A172 (cell line): ENCODE results near the gene KREMEN1. TPM values are rescaled to one million over a fixed set of nuclear protein-coding genes. Genes with fewer than 3 reads are reported as not detected.

ENCODE experiments used
- DNase-seq: peaks from one replicate; pipeline ENCODE4 v3.0.0-alpha.2; 2015; ENCODE audit warnings: low spot score
- total RNA-seq: library from RNA; depleted of rRNA; stranded (reverse); fragments of >200 nt; shearing (Covaris generic); gene quantifications from 2 replicates; pipeline ENCODE4 v1.2.3, GENCODE V29; 2014

KREMEN1 gene
- total RNA-seq, 1 experiment from 2014 or later = 2.1 TPM

GRCh38 chr22:29130476-29130875 lies 57.6 kb downstream of the KREMEN1 start:
- DNase-seq = no peak

GRCh38 chr22:29133603-29134133 lies 60.8 kb downstream of the KREMEN1 start:
- no peak for DNase-seq

DNA sequence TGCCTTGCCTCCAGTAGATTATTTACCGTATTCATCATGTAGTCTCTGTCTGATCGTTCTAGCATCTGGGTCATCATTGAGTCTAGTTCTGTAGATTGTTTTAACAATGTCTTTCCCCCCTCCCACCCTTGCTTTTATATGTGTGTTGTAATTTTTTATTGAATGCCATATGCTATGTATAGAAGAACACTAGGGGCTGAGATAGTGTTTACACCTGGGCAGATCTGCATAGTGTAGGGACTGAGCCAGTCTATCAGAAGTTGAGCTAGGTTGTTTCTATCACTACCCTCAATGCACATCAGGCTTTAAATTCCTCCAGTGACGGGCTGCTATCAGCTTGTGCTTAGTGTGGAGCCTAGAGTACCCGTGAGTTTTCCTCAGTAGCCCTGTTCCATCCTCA lies 61.6 kb downstream of the KREMEN1 start:
- no peak for DNase-seq

DNA sequence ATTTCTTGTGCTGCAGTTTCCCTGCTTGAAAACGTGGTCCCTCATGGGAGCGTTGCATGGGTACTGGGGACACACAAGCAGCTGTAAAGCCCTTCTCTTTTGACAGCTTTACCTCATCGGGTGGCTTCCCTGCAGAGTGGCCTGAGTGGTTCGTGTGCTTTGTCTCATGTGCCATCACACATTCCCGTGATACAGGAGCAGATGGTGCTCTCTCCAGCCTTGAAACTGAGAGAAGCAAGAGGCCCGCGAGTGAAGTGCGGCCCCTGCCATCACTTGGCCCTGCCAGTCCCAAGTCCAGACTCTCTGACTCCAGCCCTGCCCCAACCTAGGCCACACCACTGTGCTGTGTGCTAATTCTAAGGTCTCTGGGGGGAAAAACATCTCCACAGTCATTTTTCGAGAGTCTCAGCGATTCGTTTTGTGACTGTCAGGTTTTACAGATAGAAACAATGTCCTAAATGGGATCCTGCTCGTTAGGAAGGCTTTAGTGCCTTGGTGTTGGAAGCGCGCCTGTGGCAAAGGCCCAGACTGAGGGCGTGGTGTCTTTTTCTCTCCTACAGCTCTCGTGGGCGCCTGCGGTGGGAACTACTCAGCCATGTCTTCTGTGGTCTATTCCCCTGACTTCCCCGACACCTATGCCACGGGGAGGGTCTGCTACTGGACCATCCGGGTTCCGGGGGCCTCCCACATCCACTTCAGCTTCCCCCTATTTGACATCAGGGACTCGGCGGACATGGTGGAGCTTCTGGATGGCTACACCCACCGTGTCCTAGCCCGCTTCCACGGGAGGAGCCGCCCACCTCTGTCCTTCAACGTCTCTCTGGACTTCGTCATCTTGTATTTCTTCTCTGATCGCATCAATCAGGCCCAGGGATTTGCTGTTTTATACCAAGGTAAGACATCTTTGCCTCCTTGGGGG lies 64.2 kb downstream of the KREMEN1 start:
- no peak for DNase-seq

GRCh38 chr22:29138556-29139305 lies 65.9 kb downstream of the KREMEN1 start:
- DNase-seq = no peak

GRCh38 chr22:29139965-29140782 lies 67.3 kb downstream of the KREMEN1 start:
- DNase-seq = no peak

GRCh38 chr22:29141078-29141688 lies 68.3 kb downstream of the KREMEN1 start:
- DNase-seq = no peak

DNA sequence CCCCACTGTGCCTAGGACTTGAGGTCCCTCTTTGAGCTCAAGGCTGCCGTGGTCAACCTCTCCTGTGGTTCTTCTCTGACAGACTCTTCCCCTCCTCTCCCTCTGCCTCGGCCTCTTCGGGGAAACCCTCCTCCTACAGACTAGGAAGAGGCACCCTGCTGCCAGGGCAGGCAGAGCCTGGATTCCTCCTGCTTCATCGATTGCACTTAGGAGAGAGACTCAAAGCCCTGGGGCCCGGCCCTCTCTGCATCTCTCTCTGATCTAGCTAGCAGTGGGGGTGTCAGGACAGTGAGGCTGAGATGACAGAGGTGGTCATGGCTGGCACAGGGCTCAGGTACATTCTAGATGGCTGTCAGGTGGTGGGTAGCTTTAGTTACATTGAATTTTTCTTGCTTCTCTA lies 69.3 kb downstream of the KREMEN1 start:
- DNase-seq = no peak

GRCh38 chr22:29143941-29144785 lies 71.3 kb downstream of the KREMEN1 start:
- no peak for DNase-seq

DNA sequence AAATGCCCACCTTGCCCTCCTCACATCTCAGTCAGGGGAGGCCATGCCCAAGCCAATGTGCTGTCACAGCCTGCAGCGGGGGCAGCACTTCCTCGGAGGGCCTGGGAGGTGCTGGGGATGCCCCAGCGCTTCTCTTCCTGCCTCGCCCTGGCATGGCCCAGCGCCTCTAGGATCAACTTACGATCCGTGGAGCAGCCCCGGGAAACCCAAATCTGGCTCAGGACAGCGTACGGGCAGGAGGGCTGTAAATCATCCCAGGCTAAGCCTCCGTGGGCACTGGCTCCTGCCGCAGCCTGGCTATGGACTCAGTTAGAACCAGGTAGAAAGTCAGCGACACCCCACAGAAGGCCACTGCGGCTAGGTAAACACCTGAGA lies 71.9 kb downstream of the KREMEN1 start:
- DNase-seq = no peak

- no peak for DNase-seq
These were observed 72.7 kb downstream of the KREMEN1 start for GRCh38 chr22:29145321-29146072.

DNA sequence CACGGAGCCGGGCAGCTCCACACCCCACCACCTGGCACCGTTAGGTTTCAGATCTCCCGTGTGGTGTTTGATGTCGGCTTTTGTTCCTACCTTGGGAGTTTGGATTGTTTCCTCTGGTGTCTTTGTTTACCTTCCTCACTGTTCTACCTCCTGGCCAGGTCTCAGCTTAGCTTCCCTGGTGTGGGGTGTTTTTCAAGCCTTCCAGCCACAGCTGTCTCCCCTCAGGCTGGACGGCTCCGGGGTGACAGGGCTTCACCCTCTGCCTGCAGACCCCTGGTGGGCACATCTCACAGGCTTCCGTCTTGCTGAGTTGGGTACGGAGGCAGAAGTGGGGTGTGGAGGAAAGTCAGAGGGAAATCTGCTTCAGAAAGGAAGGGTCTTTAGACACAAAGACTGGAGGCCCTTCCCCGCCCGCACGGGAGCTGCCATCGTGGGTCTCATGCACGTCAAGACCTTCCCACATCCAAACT lies 73.3 kb downstream of the KREMEN1 start:
- DNase-seq = no peak

DNA sequence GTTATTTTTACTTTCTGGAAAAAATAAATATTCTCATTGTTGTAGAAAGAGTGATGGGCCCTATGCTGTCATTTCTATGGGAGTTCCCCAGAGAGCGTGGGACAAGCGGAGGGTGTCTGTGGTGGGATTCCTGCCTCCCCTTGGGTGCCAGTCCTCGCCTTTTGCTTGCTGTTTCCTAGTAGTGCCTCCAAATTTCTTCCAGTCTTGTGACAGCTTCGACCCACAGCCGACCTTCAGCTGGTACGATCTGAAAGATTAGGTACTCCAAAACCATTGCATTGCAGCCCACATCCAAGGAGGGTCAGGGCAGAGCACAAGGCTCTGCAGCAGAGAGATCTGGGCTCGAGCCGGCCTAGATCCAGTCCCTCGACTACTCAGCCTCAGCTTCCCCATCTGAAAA lies 73.9 kb downstream of the KREMEN1 start:
- DNase-seq = no peak

- no peak for DNase-seq
These were observed 74.6 kb downstream of the KREMEN1 start for GRCh38 chr22:29147331-29147899.

- DNase-seq = no peak
These were observed 75.2 kb downstream of the KREMEN1 start for GRCh38 chr22:29148036-29148435.

DNA sequence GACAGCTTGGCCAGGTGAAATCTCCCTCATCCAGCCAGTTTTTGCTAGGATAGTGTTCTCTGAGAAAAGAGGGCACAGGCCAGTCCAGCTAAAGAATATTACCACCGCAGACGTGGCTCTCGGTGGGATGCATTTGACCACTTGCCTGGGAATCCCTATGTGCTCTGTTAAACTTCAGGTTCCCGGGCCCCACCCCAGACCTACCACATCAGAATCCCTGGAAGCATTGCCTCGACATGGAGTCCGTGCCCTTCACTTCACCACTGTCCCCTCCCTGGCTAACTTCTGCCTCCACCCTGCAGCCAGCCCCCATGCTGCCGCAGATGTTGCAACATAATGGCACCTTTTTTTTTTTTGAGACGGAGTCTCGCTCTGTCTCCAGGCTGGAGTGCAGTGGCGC lies 76.0 kb downstream of the KREMEN1 start:
- no peak for DNase-seq

DNA sequence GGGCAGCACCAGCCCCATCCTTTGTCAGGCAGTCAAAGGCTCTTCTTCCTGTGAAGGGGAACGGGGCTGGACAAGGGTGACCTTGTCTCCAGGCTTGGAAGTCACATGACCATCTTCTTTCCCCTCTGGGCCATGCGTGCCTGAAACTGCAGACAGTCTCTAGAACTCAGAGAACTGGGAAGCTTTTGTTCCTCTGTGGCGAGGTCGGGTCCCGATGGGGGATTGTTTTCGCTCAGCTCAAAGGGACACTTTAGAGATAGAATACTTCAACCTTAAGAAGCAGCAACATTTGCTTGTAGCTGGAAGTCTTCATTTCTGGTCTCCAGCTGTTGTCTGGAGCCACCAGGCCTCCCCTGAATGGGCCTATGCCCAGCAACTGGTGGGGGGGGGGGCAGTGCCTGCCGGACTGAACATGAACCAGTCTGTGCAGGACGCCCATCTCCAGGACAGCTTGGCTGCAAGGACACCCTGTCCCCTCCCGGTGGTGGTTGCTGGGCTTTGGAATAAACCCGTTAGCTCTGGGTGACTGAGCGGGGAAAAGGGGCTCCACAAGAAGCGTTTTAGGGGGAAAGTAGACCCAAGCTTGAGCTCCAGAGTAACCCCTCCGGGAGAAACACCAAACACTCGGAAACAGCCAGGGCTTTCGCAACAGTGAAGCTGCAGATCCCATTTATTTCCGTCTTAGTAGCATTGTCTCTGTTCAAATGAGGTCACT lies 77.2 kb downstream of the KREMEN1 start:
- DNase-seq = no peak

DNA sequence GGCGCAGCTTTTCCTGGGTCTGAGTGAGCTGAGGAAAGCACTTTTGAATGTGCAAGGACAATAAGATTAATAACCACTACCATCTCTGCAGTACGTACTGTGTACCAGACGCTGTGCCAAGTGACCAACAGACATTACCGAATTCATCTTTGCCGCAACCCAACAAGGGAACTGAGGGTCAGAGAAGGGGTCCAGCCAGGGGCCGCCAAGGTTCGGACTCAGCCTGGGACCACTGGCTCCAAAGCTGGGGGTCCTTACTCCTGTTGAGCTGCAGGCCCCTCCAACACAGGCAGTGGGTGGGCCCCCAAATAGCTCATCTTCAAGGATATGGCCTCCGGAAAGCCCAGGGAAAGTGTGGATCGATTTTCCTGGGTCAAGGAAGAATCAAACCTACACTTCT lies 77.9 kb downstream of the KREMEN1 start:
- no peak for DNase-seq

GRCh38 chr22:29151316-29151715 lies 78.5 kb downstream of the KREMEN1 start:
- DNase-seq = no peak
